Activated effector memory CD4-positive, alpha-beta T cell treated with anti-CD3 and anti-CD28 coated beads, Interleukin-2, amount 50 U/mL, for 16 hours (primary cell): ENCODE data around the gene SLX9.
"Not testable (repeated sequence)": the region's sequence is repeated elsewhere in the genome, so short reads cannot be mapped to it uniquely, and the experiment has no call there.

Source experiments
- DNase-seq: peaks from one replicate; pipeline ENCODE4 v3.0.0-alpha.2; 2020

Gene SLX9

DNA sequence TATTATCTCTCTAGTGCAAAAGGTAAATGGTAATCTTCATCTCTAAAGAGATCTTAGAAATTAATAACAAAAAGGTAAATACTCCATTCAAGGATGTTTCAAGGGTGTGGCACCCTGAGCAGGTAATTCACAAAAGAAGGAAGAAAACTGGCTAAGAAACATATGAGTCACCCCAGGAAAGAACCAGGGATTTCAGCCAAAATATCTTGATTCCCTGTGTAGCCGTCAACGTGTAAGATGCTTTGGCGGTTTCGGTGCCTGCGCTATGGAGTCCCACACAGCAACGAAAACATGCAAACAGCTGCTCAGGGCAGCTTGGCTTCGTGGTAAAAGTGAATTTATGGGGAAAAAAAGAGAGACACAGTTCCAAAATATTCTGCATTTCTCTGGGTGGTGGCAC, 22.9 kb upstream of the SLX9 start:
- no peak for DNase-seq

- no peak for DNase-seq
Measured at GRCh38 chr21:44917446-44918106, 22.3 kb upstream of the SLX9 start.

DNA sequence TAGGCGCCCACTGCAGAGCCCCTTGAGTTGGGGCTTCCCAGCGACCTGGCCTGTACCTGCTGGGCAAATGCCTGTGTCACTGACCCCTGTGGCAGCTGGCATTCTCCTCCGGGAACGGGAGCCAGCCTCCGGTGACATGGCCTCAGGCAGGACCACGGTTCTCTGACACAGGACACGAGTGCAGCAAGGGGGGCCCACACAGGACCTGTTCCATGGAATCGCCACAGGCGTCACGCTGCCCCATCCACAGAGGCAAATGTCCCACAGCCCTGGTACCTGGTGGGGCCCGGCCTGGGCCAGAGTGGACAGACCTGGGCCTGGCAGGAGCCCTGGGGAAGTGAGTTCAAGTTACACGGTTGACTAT, 21.7 kb upstream of the SLX9 start:
- no peak for DNase-seq

DNA sequence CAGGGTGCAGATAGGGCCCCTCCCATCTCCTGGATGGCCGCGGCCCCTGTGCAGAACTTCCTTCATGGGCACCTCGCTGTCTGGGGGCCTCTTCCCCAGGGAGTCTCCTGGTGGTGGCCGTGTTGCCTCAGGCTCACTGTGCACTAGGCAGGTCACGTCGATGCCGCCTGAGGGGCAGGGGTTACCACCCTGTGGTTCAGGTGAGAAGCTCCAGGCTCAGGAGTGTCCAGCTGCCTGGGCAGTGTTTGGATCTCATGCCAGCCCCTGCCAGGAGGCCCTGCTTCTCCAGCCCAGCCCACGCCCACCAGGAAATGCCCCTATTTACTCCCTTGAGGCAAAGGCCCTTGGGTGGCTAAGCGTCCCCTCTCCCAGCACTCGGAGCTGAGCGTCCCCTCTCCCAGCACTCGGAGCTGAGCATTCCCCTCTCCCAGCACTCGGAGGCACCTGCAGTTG, 21.2 kb upstream of the SLX9 start:
- no peak for DNase-seq

GRCh38 chr21:44919111-44919912, 20.5 kb upstream of the SLX9 start:
- DNase-seq, result no peak

- peak; percentile 70 for DNase-seq
Measured at GRCh38 chr21:44919913-44920693, 19.7 kb upstream of the SLX9 start.

GRCh38 chr21:44920694-44921604, 18.9 kb upstream of the SLX9 start, which contains the start of gene ITGB2:
Gene ITGB2, minus strand, starts transcription at chr21:44920899. Its CDS starts 10,117 bp downstream, at chr21:44910782.
- peak; percentile 84 for DNase-seq

DNA sequence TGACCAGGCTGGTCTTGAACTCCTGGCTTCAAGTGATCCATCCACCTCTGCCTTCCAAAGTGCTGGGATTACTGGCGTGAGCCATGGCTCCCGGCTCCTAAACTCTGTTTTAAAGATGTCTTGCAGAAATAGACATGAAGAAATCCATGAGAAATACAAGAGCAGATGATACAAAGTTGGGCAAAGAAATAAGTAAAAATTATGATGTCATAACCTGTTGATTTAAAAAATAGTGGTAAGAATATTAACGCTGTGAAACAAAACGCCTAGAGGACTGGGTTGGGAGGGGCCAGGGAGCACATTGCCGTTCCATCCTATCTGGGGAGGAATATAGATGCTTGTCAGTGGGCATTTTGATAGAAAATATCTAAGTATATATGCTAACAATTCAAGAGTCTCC, 17.9 kb upstream of the SLX9 start:
- DNase-seq, result no peak

DNA sequence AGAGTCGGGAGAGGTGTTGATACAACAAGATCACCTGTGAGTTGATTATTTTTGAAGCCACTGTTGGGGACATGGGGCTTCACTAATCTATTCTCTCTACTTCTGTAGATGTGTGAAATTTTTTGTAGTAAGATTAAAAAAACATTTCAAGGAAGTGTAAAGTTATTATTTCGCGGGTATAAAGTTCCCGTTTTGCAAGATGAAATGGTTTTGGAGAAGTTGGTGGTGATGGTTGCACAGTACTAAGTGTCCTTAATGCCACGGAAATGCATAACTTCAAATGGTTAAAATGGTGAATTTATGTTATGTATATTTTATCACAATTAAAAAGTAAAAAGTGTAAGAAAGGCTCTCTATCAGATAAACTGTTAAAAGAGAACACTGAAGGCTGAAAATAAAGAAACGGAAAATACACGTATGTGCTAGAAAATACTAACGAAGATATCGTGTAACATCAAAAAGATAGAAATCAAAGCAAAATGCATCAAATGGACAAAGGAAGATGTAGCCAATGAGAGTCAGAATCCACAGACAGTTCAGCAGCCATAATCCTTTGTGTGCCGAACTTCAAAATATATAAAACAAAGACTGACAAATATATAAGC, 16.2 kb upstream of the SLX9 start:
- DNase-seq, result no peak

- DNase-seq, result no peak
Measured at GRCh38 chr21:44924606-44925377, 15.0 kb upstream of the SLX9 start.

- no peak for DNase-seq
Measured at GRCh38 chr21:44925378-44925755, 14.5 kb upstream of the SLX9 start.

DNA sequence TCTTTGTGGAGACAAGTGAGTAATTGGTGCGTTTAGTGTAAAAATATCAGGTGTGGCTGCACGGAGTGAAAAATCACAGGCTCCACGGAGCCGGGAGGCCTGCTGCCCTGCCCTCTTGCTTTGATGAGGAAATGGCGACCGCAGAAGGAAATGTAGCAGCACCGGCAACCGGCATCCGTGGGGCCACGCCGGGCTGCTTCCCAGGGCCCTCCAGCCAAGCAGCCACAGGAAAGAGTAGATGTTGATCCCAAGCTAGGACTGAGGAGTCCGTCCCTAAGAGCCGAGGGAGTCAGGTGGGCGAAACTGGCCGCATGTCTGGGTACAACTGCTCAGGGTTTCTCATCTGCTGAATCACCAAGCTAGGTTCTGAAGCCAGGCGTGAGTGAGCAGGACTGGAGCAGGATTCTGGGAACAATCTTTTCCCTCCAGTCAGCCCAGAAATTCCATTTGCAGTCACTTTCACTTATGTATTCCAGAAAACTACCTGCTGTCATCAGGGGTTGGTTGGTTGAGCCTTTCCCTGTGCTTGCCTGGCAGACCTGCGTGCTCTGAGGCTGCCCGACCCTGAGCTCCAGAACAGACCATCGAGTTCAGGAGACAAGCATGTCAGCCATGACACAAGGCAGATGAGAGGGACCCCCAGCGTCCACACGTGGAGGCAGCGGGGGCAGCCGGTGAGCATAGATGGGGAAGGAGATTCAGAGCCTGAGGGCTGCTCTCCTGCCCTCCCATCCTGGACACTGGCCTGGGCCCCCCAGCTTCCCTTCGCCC, 13.3 kb upstream of the SLX9 start:
- peak; percentile 85 for DNase-seq

DNA sequence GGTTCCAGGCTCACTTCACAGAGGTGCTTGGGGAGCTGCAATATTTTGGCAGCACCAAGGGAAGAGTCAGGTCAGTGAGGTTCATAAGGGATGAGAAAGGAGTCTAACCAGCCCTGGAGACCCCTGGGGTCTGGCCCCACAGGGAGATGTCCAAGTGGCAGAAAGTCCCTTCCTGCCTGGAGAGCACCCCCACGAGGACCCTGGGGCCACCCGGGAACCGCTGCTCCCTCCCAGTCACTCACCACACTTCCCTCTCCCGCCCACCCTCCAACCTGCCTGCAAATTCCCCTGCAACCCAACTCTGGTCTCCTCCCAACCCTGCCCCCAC, 12.6 kb upstream of the SLX9 start:
- DNase-seq, result no peak

GRCh38 chr21:44927587-44928461, 12.0 kb upstream of the SLX9 start:
- DNase-seq, result peak; percentile 94

GRCh38 chr21:44928500-44929241, 11.2 kb upstream of the SLX9 start:
- not testable (repeated sequence) for DNase-seq

GRCh38 chr21:44929242-44929798, 10.5 kb upstream of the SLX9 start:
- DNase-seq, result no peak

GRCh38 chr21:44929799-44930542, 9.9 kb upstream of the SLX9 start:
- peak; percentile 65 for DNase-seq

GRCh38 chr21:44930543-44930981, 9.3 kb upstream of the SLX9 start:
- DNase-seq, result peak; percentile 87
